Testis (tissue), 2 donors: ENCODE measurements around the gene TRPC3.

Experiments used
- POLR2A ChIP-seq: fragments of 450-650 bp; IDR thresholded peaks from one replicate; pipeline ENCODE4 v1.6.1; 2017; ENCODE audit warnings: antibody characterized with exemption, mild to moderate bottlenecking, moderate library complexity
- TF ChIP-seq, protein P1 (sequence below), 3 experiments: fragments of 450-650 bp in 2 of 3; fragments of 200-600 bp in 1 of 3; sonication (generic) in 1 of 3; IDR thresholded peaks; one replicate each; pipeline ENCODE4 v1.5.1; 2016 to 2019; ENCODE audit warnings: antibody characterized with exemption in 3 of 3, mild to moderate bottlenecking in 2 of 3, moderate library complexity in 1 of 3

DNA sequence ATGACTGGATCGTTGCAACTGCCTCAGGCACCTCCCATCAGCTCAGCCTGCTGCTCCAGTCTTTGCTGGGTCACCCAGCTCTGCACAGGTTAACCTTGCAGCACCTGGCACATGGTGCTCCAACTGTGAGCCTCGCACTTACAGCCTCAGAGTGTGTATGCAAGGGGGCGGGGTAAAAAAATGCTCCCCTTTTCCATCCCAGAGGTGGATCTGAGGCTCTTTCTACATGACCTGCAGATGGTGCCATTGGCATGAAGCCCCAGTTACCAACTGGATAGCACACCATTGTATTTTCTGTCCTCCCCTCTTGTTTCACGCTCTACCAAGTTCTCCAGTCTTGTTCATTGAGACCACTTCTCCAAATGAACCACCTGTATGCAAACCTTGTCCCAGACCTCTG, 46.2 kb upstream of the TRPC3 start:
- no peak for TF ChIP-seq POLR2A
- TF ChIP-seq, protein P1, sequence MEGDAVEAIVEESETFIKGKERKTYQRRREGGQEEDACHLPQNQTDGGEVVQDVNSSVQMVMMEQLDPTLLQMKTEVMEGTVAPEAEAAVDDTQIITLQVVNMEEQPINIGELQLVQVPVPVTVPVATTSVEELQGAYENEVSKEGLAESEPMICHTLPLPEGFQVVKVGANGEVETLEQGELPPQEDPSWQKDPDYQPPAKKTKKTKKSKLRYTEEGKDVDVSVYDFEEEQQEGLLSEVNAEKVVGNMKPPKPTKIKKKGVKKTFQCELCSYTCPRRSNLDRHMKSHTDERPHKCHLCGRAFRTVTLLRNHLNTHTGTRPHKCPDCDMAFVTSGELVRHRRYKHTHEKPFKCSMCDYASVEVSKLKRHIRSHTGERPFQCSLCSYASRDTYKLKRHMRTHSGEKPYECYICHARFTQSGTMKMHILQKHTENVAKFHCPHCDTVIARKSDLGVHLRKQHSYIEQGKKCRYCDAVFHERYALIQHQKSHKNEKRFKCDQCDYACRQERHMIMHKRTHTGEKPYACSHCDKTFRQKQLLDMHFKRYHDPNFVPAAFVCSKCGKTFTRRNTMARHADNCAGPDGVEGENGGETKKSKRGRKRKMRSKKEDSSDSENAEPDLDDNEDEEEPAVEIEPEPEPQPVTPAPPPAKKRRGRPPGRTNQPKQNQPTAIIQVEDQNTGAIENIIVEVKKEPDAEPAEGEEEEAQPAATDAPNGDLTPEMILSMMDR (IDR thresholded peaks at IDR 0.05): no peak
